Fibroblast of skin of back (primary cell): ENCODE measurements around the gene CFAP57.

Experiments
- DNase-seq: peaks from one replicate; pipeline ENCODE4 v3.0.0-alpha.2; 2013

The CFAP57 gene

GRCh38 chr1:43279666-43280065 lies 107.5 kb downstream of the CFAP57 start:
- no peak for DNase-seq

DNA sequence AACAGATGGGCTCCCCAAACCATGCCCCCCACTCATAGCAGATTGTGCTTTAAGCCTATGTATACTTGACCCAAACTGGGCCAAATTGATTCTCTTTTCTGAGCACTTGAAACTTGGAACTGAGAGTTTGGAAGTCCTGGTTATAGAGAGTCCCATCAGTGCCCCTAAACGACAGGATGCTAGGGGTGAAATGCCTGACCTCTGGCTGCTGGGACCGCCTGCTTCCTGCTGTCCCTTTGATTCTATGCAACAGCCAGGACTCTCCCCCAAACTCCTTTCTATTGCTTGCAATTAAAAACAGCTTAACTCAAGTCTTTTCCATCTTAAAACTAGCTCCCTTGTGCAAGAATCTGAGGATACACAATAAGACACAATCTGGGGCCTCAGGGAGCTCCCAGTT lies 108.6 kb downstream of the CFAP57 start:
- no peak for DNase-seq

DNA sequence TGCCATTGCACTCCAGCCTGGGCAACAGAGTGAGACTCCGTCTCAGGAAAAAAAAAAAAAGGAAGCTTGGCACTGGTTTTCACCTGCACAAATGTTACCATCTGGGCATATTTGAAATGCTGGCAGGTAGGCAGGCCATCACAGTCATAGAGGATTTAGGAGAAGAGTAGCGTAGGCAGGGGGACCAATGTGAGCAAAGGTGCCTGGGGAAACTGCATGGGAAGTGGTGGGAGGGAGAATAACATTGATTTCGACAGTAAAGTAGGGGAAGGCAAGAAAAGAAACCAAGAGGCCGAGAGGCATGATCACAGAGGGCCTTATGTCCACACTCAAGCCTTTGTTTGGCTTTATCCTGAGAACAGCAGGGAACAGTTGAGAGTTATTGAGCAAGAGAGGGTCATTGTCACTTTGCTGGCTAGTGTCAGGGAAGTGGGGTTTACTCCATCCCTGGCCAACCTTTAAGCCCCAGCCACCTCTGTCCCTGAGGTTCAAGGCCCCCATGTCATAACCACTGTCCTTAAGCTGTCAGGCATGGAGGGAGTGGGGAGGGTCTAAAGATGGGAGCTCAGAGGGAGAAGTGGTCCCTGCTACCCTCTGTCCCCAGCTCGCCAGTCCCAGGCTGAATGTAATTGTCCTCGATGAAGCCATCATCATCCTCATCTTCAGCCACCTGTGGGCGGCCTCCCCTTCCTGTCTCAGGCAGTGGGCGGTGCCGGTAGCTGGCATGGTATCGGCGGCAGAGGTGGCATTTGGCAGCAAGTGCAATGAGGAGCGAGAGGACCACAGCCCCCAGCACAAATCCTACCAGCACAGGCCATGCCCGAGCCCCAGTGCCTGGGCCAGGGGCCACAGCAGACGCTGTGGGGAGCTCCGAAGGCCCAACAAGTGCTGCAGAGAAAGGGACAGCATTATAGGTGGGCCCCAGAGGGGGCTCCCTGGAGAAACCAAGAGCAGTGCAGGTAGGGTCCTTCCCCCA lies 110.4 kb downstream of the CFAP57 start:
- no peak for DNase-seq

DNA sequence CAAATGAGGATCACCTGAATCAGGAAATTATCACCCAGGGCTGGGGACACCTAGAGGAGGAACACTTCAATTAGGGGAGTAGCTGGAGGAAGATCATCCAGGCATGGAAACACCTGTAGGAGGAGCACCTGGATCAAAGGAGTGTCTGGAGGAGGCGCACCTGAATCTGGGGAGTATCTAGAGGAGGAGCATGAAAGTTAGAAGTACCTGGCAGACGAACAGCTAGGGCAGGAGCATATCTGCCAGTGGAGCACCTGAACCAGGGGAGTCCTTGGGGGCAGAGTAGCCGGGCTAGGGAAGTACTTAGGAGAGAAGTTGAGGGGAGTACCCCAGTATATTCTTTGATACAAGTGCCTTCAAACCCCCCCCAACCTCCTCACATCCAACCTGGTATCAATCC lies 111.9 kb downstream of the CFAP57 start:
- no peak for DNase-seq

DNA sequence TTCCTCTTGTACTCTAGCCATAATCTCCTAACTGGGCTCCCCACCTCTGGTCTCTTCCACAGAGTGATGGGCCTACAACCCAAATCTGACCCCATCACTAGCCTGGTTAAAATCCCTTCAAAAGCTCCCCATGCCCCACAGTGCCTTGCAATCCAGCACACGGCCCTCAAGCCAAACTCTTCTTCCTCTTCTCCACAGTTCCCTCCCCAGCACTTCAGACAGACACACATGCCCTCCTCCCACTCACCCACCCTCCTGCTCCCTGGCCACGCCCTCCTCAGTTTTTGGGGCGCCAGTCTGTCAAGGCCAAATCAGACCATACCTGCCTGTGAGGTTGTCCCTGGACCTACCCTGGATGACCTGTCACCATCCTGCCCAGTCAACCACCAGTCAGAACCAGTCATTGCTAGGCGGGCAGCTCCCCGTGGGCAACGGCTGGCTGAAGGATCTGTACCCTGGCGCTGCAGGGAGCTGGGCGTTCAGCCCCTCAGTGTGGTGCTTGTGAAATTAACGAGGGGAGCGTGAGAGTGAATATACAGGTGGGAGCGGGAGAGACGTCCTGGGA lies 112.5 kb downstream of the CFAP57 start:
- no peak for DNase-seq

- DNase-seq, result no peak
Measured at GRCh38 chr1:43285269-43285990, 113.3 kb downstream of the CFAP57 start, which contains the start of gene C1orf210. TSS of gene C1orf210 (minus strand) at chr1:43285581. CDS start at chr1:43283270, 2,311 bp downstream.

DNA sequence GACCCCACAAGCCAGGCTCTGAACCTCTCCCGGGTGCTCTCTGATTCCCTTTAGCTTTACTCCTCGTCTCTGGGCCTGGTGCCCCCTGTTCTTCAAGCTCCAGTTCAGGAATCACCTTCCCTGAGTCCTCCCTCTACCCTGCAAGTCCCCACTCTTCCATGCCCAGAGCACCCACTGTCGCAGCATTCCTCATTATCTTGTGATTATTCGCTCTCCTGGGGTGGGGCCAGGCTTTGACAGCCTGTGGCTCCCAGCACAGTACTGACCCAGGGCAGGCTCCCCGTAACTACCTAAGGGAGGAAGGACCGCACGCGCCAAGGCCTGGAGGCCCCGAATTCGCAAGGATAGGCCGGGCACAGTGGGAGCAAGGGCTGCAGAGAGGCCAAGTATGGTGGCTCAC lies 114.0 kb downstream of the CFAP57 start:
- DNase-seq, result no peak

DNA sequence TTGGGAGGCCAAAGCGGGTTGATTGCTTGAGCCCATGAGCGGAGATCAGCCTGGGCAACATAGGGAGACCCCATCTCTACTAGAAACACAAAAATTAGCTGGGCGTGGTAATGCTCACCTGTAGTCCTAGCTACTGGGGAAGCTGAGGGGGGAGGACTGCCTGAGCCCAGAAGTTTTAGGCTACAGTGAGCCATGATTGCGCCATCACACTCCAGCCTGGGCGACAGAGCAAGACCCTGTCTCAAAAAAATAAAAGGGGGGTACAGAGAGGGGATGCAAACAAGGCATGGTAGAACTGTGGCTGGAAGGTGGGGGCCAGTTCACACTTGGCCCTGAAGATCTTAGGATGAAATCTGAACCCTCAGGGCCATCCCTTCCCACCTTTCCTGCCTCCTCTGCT lies 114.4 kb downstream of the CFAP57 start:
- DNase-seq, result no peak

- DNase-seq, result no peak
Measured at GRCh38 chr1:43288058-43288784, 116.1 kb downstream of the CFAP57 start.

DNA sequence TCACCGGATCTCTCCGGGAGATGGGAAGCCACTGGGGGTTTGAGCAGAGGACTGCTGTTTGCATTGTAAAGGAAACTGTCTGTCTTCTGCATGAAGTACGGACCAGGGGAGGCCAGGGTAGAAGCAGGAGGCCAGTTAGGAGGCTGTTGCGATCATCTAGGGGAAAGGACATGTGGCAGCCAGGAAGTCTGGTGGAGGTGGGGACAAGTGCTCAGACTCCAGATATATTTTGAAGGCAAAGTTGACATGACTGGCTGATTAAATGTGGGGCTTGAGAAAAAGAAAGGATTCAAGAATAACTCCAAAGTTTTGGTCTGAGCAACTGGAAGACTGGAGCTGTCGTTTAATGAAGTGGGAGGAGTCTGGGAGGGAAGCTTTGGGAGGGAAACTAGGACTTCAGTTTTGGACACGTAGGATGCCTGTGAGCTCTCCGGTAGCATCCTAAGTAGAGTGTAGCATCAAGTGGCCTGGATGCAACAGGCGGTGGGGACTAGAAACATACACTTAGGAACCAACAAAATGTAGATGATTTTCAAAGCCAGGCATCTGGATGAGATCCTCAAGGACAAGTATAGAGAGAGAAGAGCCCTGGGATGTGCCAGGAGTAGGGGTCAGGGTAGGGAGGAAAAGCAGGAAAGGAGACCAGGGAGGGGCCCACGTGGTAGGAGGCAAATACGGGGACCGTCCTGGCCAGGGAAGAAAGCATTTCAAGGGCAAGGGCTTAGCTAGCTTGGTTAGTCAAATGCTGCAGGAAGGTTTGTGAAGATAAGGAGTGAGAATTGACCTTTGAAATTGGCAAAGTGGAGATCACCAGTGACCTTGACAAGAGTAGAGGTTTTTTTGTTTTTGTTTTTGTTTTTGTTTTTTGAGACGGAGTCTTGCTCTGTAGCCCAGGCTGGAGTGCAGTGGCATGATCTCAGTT lies 116.9 kb downstream of the CFAP57 start:
- no peak for DNase-seq

DNA sequence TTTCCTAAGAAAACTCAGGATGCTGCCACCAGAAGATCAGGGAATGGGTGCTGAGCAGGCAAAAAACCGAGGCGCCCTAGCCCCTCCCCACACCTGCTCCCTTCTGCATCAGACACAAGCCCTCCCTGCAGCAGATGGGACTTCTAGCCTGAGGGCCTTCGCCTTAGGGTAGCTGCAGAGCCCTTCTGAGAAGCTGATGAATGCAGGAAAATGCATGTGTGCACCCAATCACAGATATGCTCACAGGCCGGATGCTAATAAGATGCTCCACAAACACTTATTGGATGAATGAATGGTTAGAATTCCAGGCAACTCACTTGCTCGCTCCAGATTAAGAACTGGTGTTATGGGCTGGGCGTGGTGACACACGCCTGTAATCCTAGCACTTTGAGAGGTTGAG lies 120.1 kb downstream of the CFAP57 start:
- no peak for DNase-seq

DNA sequence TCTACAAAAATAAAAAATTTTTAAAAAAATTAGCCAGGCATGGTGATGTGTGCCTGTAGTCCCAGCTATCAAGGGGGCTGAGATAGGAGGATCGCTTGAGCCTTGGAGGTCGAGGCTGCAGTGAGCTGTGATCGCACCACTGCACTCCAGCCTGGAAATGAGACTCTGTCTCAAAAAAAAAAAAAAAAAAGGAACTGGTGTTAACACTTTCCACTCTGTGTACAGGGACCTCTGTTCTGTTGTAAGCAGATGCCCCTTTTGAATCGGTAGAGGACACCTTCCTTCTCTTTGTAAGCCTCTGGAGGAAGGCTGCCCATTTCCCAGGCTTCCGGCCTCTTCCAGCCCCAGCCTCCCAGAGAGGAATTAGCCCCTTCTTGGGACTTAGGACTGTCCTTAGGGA lies 120.5 kb downstream of the CFAP57 start:
- DNase-seq, result no peak

GRCh38 chr1:43293176-43293575 lies 121.0 kb downstream of the CFAP57 start:
- DNase-seq, result peak; percentile 28

GRCh38 chr1:43293896-43294760 lies 122.0 kb downstream of the CFAP57 start:
- peak; percentile 40 for DNase-seq

DNA sequence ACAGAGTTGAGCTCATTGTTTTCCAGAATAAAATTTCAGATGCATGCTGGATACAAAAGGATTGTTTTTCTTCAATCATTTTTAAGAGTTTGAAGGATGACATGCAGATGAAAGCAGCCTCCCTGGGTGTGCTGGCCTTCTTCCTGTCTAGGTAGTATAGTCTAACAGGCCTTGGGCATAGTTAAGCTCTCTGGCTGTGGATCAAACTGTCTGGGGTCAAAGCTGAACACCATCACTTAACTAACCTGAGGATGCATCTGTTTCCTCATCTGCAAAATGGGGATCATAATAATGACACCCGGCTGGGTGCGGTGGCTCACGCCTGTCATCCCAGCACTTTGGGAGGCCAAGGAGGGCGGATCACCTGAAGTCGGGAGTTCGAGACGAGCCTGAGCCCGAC lies 122.6 kb downstream of the CFAP57 start:
- no peak for DNase-seq

DNA sequence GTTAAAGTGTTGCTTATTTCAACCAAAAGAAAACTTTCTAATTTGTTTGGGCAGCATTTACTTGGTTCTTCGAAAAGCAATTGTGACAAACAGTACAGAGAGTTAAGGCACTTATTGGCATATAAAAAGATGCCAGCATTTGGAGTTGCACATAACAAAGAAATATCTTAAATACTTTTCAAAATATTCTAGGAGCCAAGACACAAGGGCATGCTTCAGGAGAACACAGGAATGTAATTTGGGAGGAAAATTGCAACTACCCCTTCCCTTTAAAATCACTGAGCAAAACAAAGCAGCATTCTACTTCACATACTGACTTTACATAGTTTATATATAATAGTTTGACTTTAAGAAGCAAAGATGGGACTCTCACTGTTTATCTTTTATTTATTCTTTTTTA lies 124.1 kb downstream of the CFAP57 start:
- no peak for DNase-seq

- DNase-seq, result no peak
Measured at GRCh38 chr1:43298055-43298454, 125.9 kb downstream of the CFAP57 start.

GRCh38 chr1:43299101-43299500 lies 127.0 kb downstream of the CFAP57 start:
- DNase-seq, result no peak

GRCh38 chr1:43300378-43301094 lies 128.4 kb downstream of the CFAP57 start, which contains the start of gene TIE1:
TSS of gene TIE1 (plus strand) at chr1:43300982. CDS start at chr1:43301072, 90 bp downstream.
- no peak for DNase-seq

DNA sequence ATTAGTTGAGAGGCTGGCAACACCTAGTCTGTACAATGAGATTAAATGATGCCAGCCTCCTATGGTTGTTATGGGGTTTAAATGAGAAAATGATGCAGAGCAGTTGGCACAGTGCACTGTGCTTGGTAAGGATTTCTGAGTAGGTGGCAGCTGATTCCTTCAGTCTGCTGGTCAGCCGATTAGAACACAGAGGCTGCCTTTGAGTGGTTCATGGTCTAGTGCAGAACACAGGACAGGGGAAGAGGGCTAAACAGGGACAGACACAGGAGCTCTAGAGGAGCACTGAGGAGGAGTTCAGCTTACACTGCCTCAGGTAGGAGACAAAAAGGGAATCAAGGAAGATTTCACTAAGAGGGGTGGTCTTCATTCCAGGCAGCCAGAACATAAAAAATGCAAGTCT lies 130.1 kb downstream of the CFAP57 start:
- DNase-seq, result no peak
